A549 (cell line): ENCODE measurements around the gene STIM2. TPM values are rescaled to one million over a fixed set of nuclear protein-coding genes. Genes with fewer than 3 reads are reported as not detected.

Experiments
- ATAC-seq, 2 experiments: fragments of 200-7000 bp in 1 of 2; fragments of >200 bp in 1 of 2; cut with Nextera tagmentation in 1 of 2; cut with Tn5 transposase in 1 of 2; 3 replicates each; pipeline versions ENCODE4 v1.8.0 to v1.9.1; 2018 to 2020; ENCODE audit warnings: mild to moderate bottlenecking in 1 of 2, moderate library complexity in 1 of 2
- CTCF ChIA-PET: fragments of 300-600 bp; sonication (Branson Sonifier 250); formaldehyde crosslinking; extraction: SDS; loops from one replicate; lab custom pipeline; 2021; ENCODE audit warnings: antibody characterized with exemption, inconsistent platforms; lab: Yijun Ruan, JAX
- POLR2A ChIA-PET: fragments of 350-600 bp; formaldehyde crosslinking; extraction: SDS; loops from one replicate; lab custom pipeline; 2021; ENCODE audit warnings: antibody characterized with exemption, inconsistent platforms; lab: Yijun Ruan, JAX
- DNase-seq, 2 experiments: peaks; one replicate each; pipeline versions ENCODE4 v3.0.0 to v3.0.0-alpha.2; 2011 to 2016; ENCODE audit warnings: low read depth in 1 of 2, low spot score in 1 of 2
- FAIRE-seq: peaks from 2 replicates; lab custom pipeline; 2011; peaks lifted over from hg19 to GRCh38; lab: Jason Lieb, UNC
- H3K27ac ChIP-seq, 2 experiments: fragments of >200 bp; sonication (Bioruptor Twin); formaldehyde crosslinking; 3 replicates each; pipeline ENCODE4 v1.5.1; 2016 to 2017
- H3K4me1 ChIP-seq: fragments of >200 bp; sonication (Bioruptor Twin); formaldehyde crosslinking; 3 replicates; pipeline ENCODE4 v1.6.1; 2016
- H3K4me2 ChIP-seq: fragments of >200 bp; sonication (Bioruptor Twin); formaldehyde crosslinking; 3 replicates; pipeline ENCODE4 v1.6.1; 2016
- H3K4me3 ChIP-seq: fragments of >200 bp; sonication (Bioruptor Twin); formaldehyde crosslinking; 3 replicates; pipeline ENCODE4 v1.5.1; 2016
- H3K9me3 ChIP-seq: fragments of >200 bp; sonication (Bioruptor Twin); formaldehyde crosslinking; 3 replicates; pipeline ENCODE4 v1.6.1; 2016
- ATOH8 ChIP-seq: fragments of 250-450 bp; sonication (Bioruptor Pico); IDR thresholded peaks from 2 replicates; pipeline ENCODE4 v1.5.0; 2020; ENCODE audit warnings: low read depth, mild to moderate bottlenecking, moderate library complexity
- CBX2 ChIP-seq: fragments of 200-600 bp; sonication (generic); IDR thresholded peaks from 2 replicates; pipeline ENCODE4 v1.6.1; 2016; ENCODE audit warnings: low read depth, mild to moderate bottlenecking, borderline replicate concordance
- CBX8 ChIP-seq: fragments of 200-600 bp; sonication (generic); IDR thresholded peaks from 2 replicates; pipeline ENCODE4 v1.6.1; 2016
- CEBPB ChIP-seq, 2 experiments: fragments of >200 bp in 1 of 2; sonication (Bioruptor Twin) in 1 of 2; formaldehyde crosslinking in 1 of 2; IDR thresholded peaks; 2 replicates each; pipeline ENCODE4 v1.6.1; 2012 to 2016
- CHD4 ChIP-seq: fragments of 200-600 bp; sonication (generic); IDR thresholded peaks from 2 replicates; pipeline ENCODE4 v1.6.1; 2016; ENCODE audit warnings: antibody characterized with exemption, mild to moderate bottlenecking, borderline replicate concordance
- CTCF ChIP-seq: fragments of >200 bp; sonication (Bioruptor Twin); formaldehyde crosslinking; IDR thresholded peaks from 3 replicates; pipeline ENCODE4 v1.5.1; 2016
- E2F6 ChIP-seq: IDR thresholded peaks from 2 replicates; pipeline ENCODE4 v1.6.1; 2012; ENCODE audit warnings: low read depth, borderline replicate concordance
- EHMT2 ChIP-seq: fragments of 200-600 bp; sonication (generic); IDR thresholded peaks from 2 replicates; pipeline ENCODE4 v1.6.1; 2016; ENCODE audit warnings: antibody characterized with exemption, low read depth, mild to moderate bottlenecking, moderate library complexity
- ELK1 ChIP-seq: fragments of 150-350 bp; IDR thresholded peaks from 2 replicates; pipeline ENCODE4 v1.6.1; 2014; ENCODE audit warnings: low read depth, mild to moderate bottlenecking, low read length
- FOSB ChIP-seq: fragments of 250-450 bp; sonication (Bioruptor Pico); IDR thresholded peaks from 2 replicates; pipeline ENCODE4 v1.5.0; 2020; ENCODE audit warnings: mild to moderate bottlenecking, moderate library complexity
- FOSL2 ChIP-seq, 2 experiments: fragments of 450-650 bp in 1 of 2; fragments of >200 bp in 1 of 2; sonication (Bioruptor Twin) in 1 of 2; formaldehyde crosslinking; IDR thresholded peaks; 2 replicates each; pipeline versions ENCODE4 v1.5.0 to v1.6.1; 2016 to 2020; ENCODE audit warnings: mild to moderate bottlenecking in 1 of 2, moderate library complexity in 1 of 2
- FOXS1 ChIP-seq: fragments of 250-450 bp; sonication (Bioruptor Pico); IDR thresholded peaks from 2 replicates; pipeline ENCODE4 v1.5.0; 2020; ENCODE audit warnings: mild to moderate bottlenecking, moderate library complexity
- GATA3 ChIP-seq: IDR thresholded peaks from 2 replicates; pipeline ENCODE4 v1.6.1; 2012; ENCODE audit warnings: borderline replicate concordance
- HDAC2 ChIP-seq: fragments of 200-600 bp; sonication (generic); IDR thresholded peaks from 2 replicates; pipeline ENCODE4 v1.6.1; 2016
- HOXA7 ChIP-seq: fragments of 250-450 bp; sonication (Bioruptor Pico); IDR thresholded peaks from 2 replicates; pipeline ENCODE4 v1.5.0; 2020; ENCODE audit warnings: mild to moderate bottlenecking, moderate library complexity
- HOXB13 ChIP-seq: fragments of 250-450 bp; sonication (Bioruptor Pico); IDR thresholded peaks from 2 replicates; pipeline ENCODE4 v1.5.0; 2020; ENCODE audit warnings: low read depth, mild to moderate bottlenecking, moderate library complexity
- JUN ChIP-seq, 2 experiments: fragments of >200 bp; sonication (Bioruptor Twin); formaldehyde crosslinking; IDR thresholded peaks; 2 replicates in 1 of 2; 3 replicates in 1 of 2; pipeline ENCODE4 v1.6.1; 2016 to 2017
- KDM5A ChIP-seq: fragments of 200-600 bp; sonication (generic); IDR thresholded peaks from 2 replicates; pipeline ENCODE4 v1.6.1; 2016; ENCODE audit warnings: antibody characterized with exemption, mild to moderate bottlenecking
- MAFK ChIP-seq: fragments of 450-650 bp; IDR thresholded peaks from 2 replicates; pipeline ENCODE4 v1.6.1; 2014; ENCODE audit not compliant: partially characterized antibody
- MYC ChIP-seq: IDR thresholded peaks from 2 replicates; pipeline ENCODE4 v1.6.1; 2012; ENCODE audit warnings: mild to moderate bottlenecking, inconsistent platforms, low read length, improper control_type of control experiment, borderline replicate concordance
- NFE2L2 ChIP-seq: fragments of 150-350 bp; conservative IDR thresholded peaks from 2 replicates; pipeline ENCODE4 v1.6.1; 2014; ENCODE audit warnings: low read length
- PBX3 ChIP-seq: IDR thresholded peaks from 2 replicates; pipeline ENCODE4 v1.6.1; 2012
- PHF8 ChIP-seq: fragments of 200-600 bp; sonication (generic); IDR thresholded peaks from 2 replicates; pipeline ENCODE4 v1.6.1; 2016; ENCODE audit warnings: low read depth, mild to moderate bottlenecking, antibody characterized with exemption, moderate library complexity, borderline replicate concordance
- POLR2A ChIP-seq: IDR thresholded peaks from 2 replicates; pipeline ENCODE4 v1.6.1; 2012; ENCODE audit warnings: mild to moderate bottlenecking, low read length
- POLR2AphosphoS2 ChIP-seq: conservative IDR thresholded peaks from 2 replicates; pipeline ENCODE4 v1.6.1; 2012; ENCODE audit warnings: low read length, improper control_type of control experiment, inconsistent platforms
- RNF2 ChIP-seq: fragments of 200-600 bp; sonication (generic); IDR thresholded peaks from 2 replicates; pipeline ENCODE4 v1.6.1; 2016; ENCODE audit warnings: low read depth, mild to moderate bottlenecking, antibody characterized with exemption, moderate library complexity, borderline replicate concordance
- ZC3H11A ChIP-seq: fragments of 450-650 bp; IDR thresholded peaks from 2 replicates; pipeline ENCODE4 v1.6.1; 2014; ENCODE audit warnings: antibody characterized with exemption, mild to moderate bottlenecking
- ZFP36 ChIP-seq: fragments of 450-650 bp; IDR thresholded peaks from 2 replicates; pipeline ENCODE4 v1.6.1; 2014; ENCODE audit warnings: borderline replicate concordance; ENCODE audit not compliant: partially characterized antibody
- ZSCAN20 ChIP-seq: fragments of 250-450 bp; sonication (Bioruptor Pico); IDR thresholded peaks from 2 replicates; pipeline ENCODE4 v1.8.0; 2022; ENCODE audit warnings: mild to moderate bottlenecking, moderate library complexity
- WGBS: methylation state at CpG from one replicate; pipeline ENCODE4 v1.1.6; 2017; ENCODE audit errors: missing lambda C conversion rate; 5-methylcytosine and 5-hydroxymethylcytosine counted together
- polyA plus RNA-seq, 4 experiments: library from polyadenylated mRNA; depleted of rRNA in 3 of 4; stranded (reverse); fragments of >200 nt; fragmentation: RNase III in 1 of 4; extraction: RNeasy Plus Mini Kit Qiagen cat#74134 plus additional on column Dnase treatment in 1 of 4; gene quantifications; 2 replicates in 3 of 4; 3 replicates in 1 of 4; pipeline ENCODE4 v1.2.3, GENCODE V29; 2011 to 2017

Gene STIM2
- polyA plus RNA-seq, 2 of the 4 experiments (the other 2 are of a cell fraction) = 13.6 to 20.6 TPM

GRCh38 chr4:26870576-26871262 is 10.1 kb downstream of the STIM2 start:
- Histone ChIP-seq H3K4me3 (no peak overlapping the region), H3K9me3 (no peaks in the 10 kb centered on the region), H3K4me2 (no peak overlapping the region), H3K27ac (no peak overlapping the region), H3K4me1 (no peaks in the 10 kb centered on the region)
- TF ChIP-seq CTCF (no peak), KDM5A (no peak), EHMT2 (no peak), POLR2A (no peak), RNF2 (no peak), NFE2L2 (no peak), CHD4 (no peak), FOSL2 (IDR thresholded peaks at IDR 0.05) (no peak), FOSL2 (CRISPR knock-in tag; IDR thresholded peaks at IDR 0.05) (no peak), ZFP36 (no peak), CEBPB (IDR thresholded peaks at IDR 0.05) (no peak), PHF8 (no peak), CBX2 (no peak), PBX3 (no peak), MAFK (no peak), MYC (no peak), POLR2AphosphoS2 (no peak), CBX8 (no peak), ZSCAN20 (CRISPR knock-in tag) (no peak)
- ATAC-seq (no peak), FAIRE-seq (no peak), DNase-seq (no peak)
- POLR2A ChIA-PET = no interaction called here
- WGBS = 93% methylated on average over 2 of the region's 2 CpGs
- CTCF ChIA-PET = no interaction called here

GRCh38 chr4:26871611-26872010 is 11.0 kb downstream of the STIM2 start:
- no peak overlapping the region for H3K27ac ChIP-seq
- POLR2A ChIA-PET = no interaction called here
- ATAC-seq = no peak
- no peak overlapping the region for H3K4me2 ChIP-seq
- H3K4me1 ChIP-seq = no peaks in the 10 kb centered on the region
- DNase-seq = no peak
- CTCF ChIA-PET = no interaction called here
- WGBS = 90% methylated on average over 3 of the region's 3 CpGs
- H3K9me3 ChIP-seq = no peaks in the 10 kb centered on the region
- no peak for FAIRE-seq
- TF ChIP-seq FOXS1 (CRISPR knock-in tag) (no peak), ATOH8 (no peak), CTCF (no peak), MAFK (no peak), KDM5A (no peak), HOXB13 (CRISPR knock-in tag) (no peak), GATA3 (no peak), HOXA7 (no peak), JUN (IDR thresholded peaks at IDR 0.05) (no peak), ZC3H11A (no peak), ELK1 (no peak), E2F6 (no peak), FOSB (no peak), HDAC2 (no peak)
- H3K4me3 ChIP-seq = no peak overlapping the region
